ENCODE measurements around the gene MACROD1.

GRCh38 chr11:64003807-64004589, 161.9 kb downstream of the MACROD1 start:
- TF ChIP-seq POLR2A (IDR thresholded peaks at IDR 0.05; ENCODE audit: low read depth) (no peak), POLR2AphosphoS5 (IDR thresholded peaks at IDR 0.05) (no peak), EP300 (IDR thresholded peaks at IDR 0.05) (no peak)

Data from esophagus muscularis mucosa (tissue), 3 donors.